Kidney epithelial cell (primary cell): ENCODE results near the gene SLC25A45. TPM values are rescaled to one million over a fixed set of nuclear protein-coding genes. Genes with fewer than 3 reads are reported as not detected.

Experiments
- DNase-seq: peaks from one replicate; pipeline ENCODE4 v3.0.0-alpha.2; 2010; ENCODE audit warnings: low read depth
- H3K27me3 ChIP-seq: 2 replicates; pipeline ENCODE4 v1.6.0; 2011; ENCODE audit warnings: low read length; ENCODE audit not compliant: control insufficient read depth, insufficient read depth
- H3K36me3 ChIP-seq: 2 replicates; pipeline ENCODE4 v1.5.1; 2011; ENCODE audit warnings: low read length; ENCODE audit not compliant: control insufficient read depth, insufficient read depth
- H3K4me3 ChIP-seq: 2 replicates; pipeline ENCODE4 v1.5.1; 2011; ENCODE audit warnings: low read depth, mild to moderate bottlenecking, control low read depth, low read length
- total RNA-seq: library from RNA; depleted of rRNA; stranded (reverse); fragments of >200 nt; gene quantifications from 2 replicates; pipeline ENCODE4 v1.2.3, GENCODE V29; 2015
- TF ChIP-seq, protein P1 (sequence below): IDR thresholded peaks from 2 replicates; pipeline ENCODE4 v1.5.1; 2011; ENCODE audit warnings: mild to moderate bottlenecking, moderate library complexity, low read length, control low read depth, inconsistent platforms; ENCODE audit not compliant: insufficient read depth, poor library complexity, severe bottlenecking

The SLC25A45 gene
- total RNA-seq, 1 donor from 2014 or later, result 0.29 TPM

GRCh38 chr11:65379698-65380459 is 2.6 kb downstream of the SLC25A45 start:
- Histone ChIP-seq H3K36me3 (no peaks in the 10 kb centered on the region), H3K4me3 (no peak overlapping the region), H3K27me3 (no peaks in the 10 kb centered on the region)
- TF ChIP-seq, protein P1, sequence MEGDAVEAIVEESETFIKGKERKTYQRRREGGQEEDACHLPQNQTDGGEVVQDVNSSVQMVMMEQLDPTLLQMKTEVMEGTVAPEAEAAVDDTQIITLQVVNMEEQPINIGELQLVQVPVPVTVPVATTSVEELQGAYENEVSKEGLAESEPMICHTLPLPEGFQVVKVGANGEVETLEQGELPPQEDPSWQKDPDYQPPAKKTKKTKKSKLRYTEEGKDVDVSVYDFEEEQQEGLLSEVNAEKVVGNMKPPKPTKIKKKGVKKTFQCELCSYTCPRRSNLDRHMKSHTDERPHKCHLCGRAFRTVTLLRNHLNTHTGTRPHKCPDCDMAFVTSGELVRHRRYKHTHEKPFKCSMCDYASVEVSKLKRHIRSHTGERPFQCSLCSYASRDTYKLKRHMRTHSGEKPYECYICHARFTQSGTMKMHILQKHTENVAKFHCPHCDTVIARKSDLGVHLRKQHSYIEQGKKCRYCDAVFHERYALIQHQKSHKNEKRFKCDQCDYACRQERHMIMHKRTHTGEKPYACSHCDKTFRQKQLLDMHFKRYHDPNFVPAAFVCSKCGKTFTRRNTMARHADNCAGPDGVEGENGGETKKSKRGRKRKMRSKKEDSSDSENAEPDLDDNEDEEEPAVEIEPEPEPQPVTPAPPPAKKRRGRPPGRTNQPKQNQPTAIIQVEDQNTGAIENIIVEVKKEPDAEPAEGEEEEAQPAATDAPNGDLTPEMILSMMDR, result no peak
- no peak for DNase-seq

- TF ChIP-seq, protein P1, result no peak
- H3K27me3 ChIP-seq, result no peaks in the 10 kb centered on the region
- DNase-seq, result no peak
- no peak overlapping the region for H3K4me3 ChIP-seq
- H3K36me3 ChIP-seq, result no peaks in the 10 kb centered on the region
Measured at GRCh38 chr11:65378928-65379638, 3.4 kb downstream of the SLC25A45 start.

DNA sequence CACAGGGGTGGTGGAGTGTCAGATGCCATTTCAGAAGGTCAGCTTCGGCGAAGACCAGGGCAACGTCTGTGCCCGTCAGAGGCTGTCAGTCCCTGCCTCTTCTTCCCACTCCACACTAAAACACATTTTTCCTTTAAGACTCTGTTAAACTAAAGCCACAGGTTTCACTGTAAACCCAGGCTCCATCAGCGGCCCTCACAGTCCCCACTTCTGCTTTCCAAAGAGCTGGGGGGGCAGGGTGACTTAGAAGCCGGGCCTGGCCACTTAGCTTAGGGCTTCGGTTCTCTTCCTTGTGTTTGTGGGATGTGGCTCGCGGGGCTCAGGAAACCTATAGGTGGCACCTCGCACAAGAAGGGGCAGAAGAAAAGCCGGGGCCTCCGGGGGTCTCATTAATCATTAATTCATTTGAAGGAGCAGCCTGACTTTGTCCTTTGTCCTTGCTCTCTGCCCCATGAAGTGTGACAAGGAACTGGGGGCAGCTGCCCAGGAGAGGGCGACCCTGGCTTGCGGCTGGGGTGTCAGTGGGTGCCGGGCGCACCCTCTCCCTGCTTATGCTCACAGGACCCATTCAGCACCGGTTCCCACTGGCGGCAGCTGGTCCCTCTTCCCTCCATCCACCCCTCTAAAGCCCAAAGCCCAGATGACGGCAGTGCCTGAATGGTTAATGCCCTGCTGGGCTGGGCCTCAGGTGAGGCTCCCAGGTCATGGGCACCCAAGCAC is 4.1 kb downstream of the SLC25A45 start:
- no peak overlapping the region for H3K4me3 ChIP-seq
- H3K27me3 ChIP-seq, result no peaks in the 10 kb centered on the region
- no peak for DNase-seq
- H3K36me3 ChIP-seq, result no peaks in the 10 kb centered on the region
- TF ChIP-seq, protein P1, result peak; percentile 10

GRCh38 chr11:65377777-65378176 is 4.7 kb downstream of the SLC25A45 start:
- no peaks in the 10 kb centered on the region for H3K27me3 ChIP-seq
- H3K4me3 ChIP-seq, result no peak overlapping the region
- no peak for DNase-seq
- TF ChIP-seq, protein P1, result no peak
- H3K36me3 ChIP-seq, result no peaks in the 10 kb centered on the region

DNA sequence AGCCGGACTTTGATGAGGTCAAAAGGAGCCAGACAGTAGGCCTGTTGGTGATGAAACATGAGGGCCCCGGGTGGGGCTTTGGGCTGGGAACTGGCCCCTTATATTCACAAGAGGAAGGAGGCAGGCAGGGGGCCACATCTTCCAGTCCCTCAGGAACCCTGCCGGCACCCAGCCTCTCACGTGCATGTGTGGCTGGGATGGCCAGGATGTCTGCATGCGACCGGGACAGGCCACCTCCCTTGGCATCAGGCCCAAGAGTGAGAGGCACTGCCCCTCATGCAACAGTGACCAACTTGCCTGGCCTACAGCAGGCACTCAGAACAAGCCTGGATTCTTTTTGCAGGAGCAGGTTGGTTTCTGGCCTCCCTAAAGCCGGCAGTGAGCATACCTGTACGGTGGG is 5.4 kb downstream of the SLC25A45 start:
- no peak overlapping the region for H3K4me3 ChIP-seq
- TF ChIP-seq, protein P1, result no peak
- no peaks in the 10 kb centered on the region for H3K36me3 ChIP-seq
- no peak for DNase-seq
- H3K27me3 ChIP-seq, result no peaks in the 10 kb centered on the region
